Measurements from ENCODE around the gene GRIPAP1.

DNA sequence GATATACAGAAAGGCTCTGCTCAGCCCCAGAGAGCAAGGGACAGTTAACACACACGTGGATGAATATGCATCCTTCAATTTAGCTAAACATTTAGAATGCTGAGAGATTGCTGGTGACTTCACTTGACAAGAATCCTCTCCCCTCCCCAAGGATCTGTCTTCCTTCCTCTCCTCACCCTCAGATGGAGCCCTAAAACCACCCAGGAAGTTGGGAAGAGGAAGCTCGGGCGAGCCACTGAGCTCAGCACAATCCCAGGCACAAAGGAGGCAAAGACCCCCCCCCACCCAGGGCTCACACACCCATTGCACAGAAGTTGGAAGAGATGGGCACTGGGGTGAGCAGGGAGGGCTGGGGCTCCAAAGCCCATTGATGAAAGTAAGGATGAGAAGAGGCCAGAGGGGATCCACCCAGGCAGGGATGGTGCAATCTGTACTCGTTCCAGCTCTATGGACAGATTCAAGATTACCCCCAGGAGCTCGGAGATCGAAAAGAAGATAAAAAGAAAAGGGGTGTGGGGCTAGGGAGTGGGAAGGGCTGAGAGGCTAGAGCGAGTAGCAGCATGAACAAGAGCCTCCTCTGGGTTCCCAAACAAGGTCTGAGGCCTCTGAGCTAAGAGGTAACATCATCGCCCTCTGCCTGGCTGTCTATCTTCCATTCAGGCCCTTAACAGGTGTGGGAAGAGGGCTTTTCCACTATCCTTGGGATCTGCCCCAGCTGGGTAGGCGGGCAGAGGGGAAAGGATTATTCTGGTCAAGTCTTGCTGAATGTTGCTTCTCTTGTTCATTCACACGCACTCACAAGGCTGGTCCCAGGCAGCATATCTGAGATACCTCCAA lies 39.9 kb upstream of the GRIPAP1 start:
- TF ChIP-seq, protein P1, sequence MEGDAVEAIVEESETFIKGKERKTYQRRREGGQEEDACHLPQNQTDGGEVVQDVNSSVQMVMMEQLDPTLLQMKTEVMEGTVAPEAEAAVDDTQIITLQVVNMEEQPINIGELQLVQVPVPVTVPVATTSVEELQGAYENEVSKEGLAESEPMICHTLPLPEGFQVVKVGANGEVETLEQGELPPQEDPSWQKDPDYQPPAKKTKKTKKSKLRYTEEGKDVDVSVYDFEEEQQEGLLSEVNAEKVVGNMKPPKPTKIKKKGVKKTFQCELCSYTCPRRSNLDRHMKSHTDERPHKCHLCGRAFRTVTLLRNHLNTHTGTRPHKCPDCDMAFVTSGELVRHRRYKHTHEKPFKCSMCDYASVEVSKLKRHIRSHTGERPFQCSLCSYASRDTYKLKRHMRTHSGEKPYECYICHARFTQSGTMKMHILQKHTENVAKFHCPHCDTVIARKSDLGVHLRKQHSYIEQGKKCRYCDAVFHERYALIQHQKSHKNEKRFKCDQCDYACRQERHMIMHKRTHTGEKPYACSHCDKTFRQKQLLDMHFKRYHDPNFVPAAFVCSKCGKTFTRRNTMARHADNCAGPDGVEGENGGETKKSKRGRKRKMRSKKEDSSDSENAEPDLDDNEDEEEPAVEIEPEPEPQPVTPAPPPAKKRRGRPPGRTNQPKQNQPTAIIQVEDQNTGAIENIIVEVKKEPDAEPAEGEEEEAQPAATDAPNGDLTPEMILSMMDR (IDR thresholded peaks at IDR 0.05; ENCODE audit: low read length), result no peak
- no peak for TF ChIP-seq EZH2phosphoT487 (IDR thresholded peaks at IDR 0.05; ENCODE audit: low read length)

All from MM.1S (cell line).